Thoracic aorta (tissue), 2 donors: ENCODE results near the gene TARBP2. TPM values are rescaled to one million over a fixed set of nuclear protein-coding genes. Genes with fewer than 3 reads are reported as not detected.

Source experiments
- ATAC-seq: fragments of 150-250 bp; one replicate; pipeline ENCODE4 v1.8.0; 2017; ENCODE audit warnings: low read depth; ENCODE audit not compliant: insufficient number of reproducible peaks, low FRiP score
- DNase-seq: peaks from one replicate; pipeline ENCODE4 v3.0.0-alpha.2; 2020; ENCODE audit warnings: low spot score
- H3K27ac ChIP-seq, 2 donors: fragments of 200-600 bp; sonication (generic); 1 replicate in 1 of 2; 2 replicates in 1 of 2; pipeline ENCODE4 v1.5.1; 2016; ENCODE audit warnings: mild to moderate bottlenecking in 2 of 2, moderate library complexity in 2 of 2
- H3K27me3 ChIP-seq: fragments of 200-600 bp; sonication (generic); replicated peaks from 2 replicates; pipeline ENCODE4 v1.6.0; 2016; ENCODE audit warnings: mild to moderate bottlenecking; ENCODE audit not compliant: insufficient read depth
- H3K36me3 ChIP-seq: fragments of 200-600 bp; sonication (generic); one replicate; pipeline ENCODE4 v1.5.1; 2016
- H3K4me1 ChIP-seq, 2 donors: fragments of 200-600 bp; sonication (generic); 1 replicate in 1 of 2; 2 replicates in 1 of 2; pipeline versions ENCODE4 v1.5.1 to v1.6.0; 2016; ENCODE audit warnings: low read depth in 2 of 2, mild to moderate bottlenecking in 1 of 2; ENCODE audit not compliant: control insufficient read depth in 1 of 2
- H3K4me3 ChIP-seq: fragments of 200-600 bp; sonication (generic); 2 replicates; pipeline ENCODE4 v1.5.1; 2016; ENCODE audit warnings: mild to moderate bottlenecking
- H3K9me3 ChIP-seq: fragments of 200-600 bp; sonication (generic); 2 replicates; pipeline ENCODE4 v1.5.1; 2016
- CTCF ChIP-seq: fragments of 200-600 bp; sonication (generic); IDR thresholded peaks from one replicate; pipeline ENCODE4 v1.5.1; 2019; ENCODE audit warnings: antibody characterized with exemption
- total RNA-seq, 2 donors: library from RNA; depleted of rRNA; stranded (reverse); fragments of >200 nt; gene quantifications; one replicate each; pipeline versions ENCODE4 v1.1.0 to v1.2.3, GENCODE V29; 2016

TARBP2 gene
- total RNA-seq, 2 donors from 2014 or later: 14.2 to 27.7 TPM

GRCh38 chr12:53454707-53455106 lies 46.4 kb upstream of the TARBP2 start:
- DNase-seq (no peak), ATAC-seq (no peak)
- Histone ChIP-seq H3K9me3 (no peaks in the 10 kb centered on the region), H3K27ac (no peak overlapping the region), H3K27me3 (no peaks in the 10 kb centered on the region), H3K4me1 (peaks cover 17 to 22% of the 10 kb centered on the region in 2 donors), H3K4me3 (no peak overlapping the region), H3K36me3 (peaks cover 51% of the 10 kb centered on the region)
- no peak for TF ChIP-seq CTCF

- TF ChIP-seq CTCF: no peak
- no peak for DNase-seq
- peaks cover 72% of the 10 kb centered on the region for H3K36me3 ChIP-seq
- H3K27me3 ChIP-seq: no peaks in the 10 kb centered on the region
- no peak overlapping the region for H3K4me3 ChIP-seq
- ATAC-seq: no peak
- no peaks in the 10 kb centered on the region for H3K9me3 ChIP-seq
- no peak overlapping the region for H3K27ac ChIP-seq
- H3K4me1 ChIP-seq: peaks cover 17 to 19% of the 10 kb centered on the region in 2 donors
Measured at GRCh38 chr12:53456654-53457366, 44.3 kb upstream of the TARBP2 start.

- DNase-seq: no peak
- Histone ChIP-seq H3K27me3 (no peaks in the 10 kb centered on the region), H3K4me1 (peaks cover 5 to 8% of the 10 kb centered on the region in 2 donors), H3K27ac (no peak overlapping the region), H3K4me3 (no peak overlapping the region), H3K36me3 (peaks cover 94% of the 10 kb centered on the region), H3K9me3 (no peaks in the 10 kb centered on the region)
- no peak for TF ChIP-seq CTCF
- no peak for ATAC-seq
Measured at GRCh38 chr12:53459097-53459496, 42.0 kb upstream of the TARBP2 start.

- Histone ChIP-seq H3K27ac (no peak overlapping the region), H3K9me3 (no peaks in the 10 kb centered on the region), H3K4me3 (no peak overlapping the region), H3K27me3 (no peaks in the 10 kb centered on the region), H3K36me3 (peaks cover 96% of the 10 kb centered on the region), H3K4me1 (no peaks in the 10 kb centered on the region)
- DNase-seq (no peak), ATAC-seq (no peak)
- no peak for TF ChIP-seq CTCF
Measured at GRCh38 chr12:53461059-53461458, 40.0 kb upstream of the TARBP2 start.

GRCh38 chr12:53461591-53461990 lies 39.5 kb upstream of the TARBP2 start:
- Histone ChIP-seq H3K27ac (no peak overlapping the region), H3K27me3 (no peaks in the 10 kb centered on the region), H3K9me3 (no peaks in the 10 kb centered on the region), H3K4me3 (no peak overlapping the region), H3K36me3 (peaks cover 95% of the 10 kb centered on the region), H3K4me1 (no peaks in the 10 kb centered on the region)
- DNase-seq (no peak), ATAC-seq (no peak)
- no peak for TF ChIP-seq CTCF
